GM18507 (cell line): ENCODE measurements around the gene TUBGCP6.

ENCODE experiments used
- DNase-seq: peaks from one replicate; pipeline ENCODE4 v3.0.0; 2011; ENCODE audit warnings: low read depth; ENCODE audit not compliant: insufficient read length; ENCODE audit errors: extremely low spot score
- FAIRE-seq: peaks from 2 replicates; lab custom pipeline; 2011; peaks lifted over from hg19 to GRCh38; lab: Jason Lieb, UNC

The TUBGCP6 gene

GRCh38 chr22:50236731-50237409 lies 8.0 kb downstream of the TUBGCP6 start:
- FAIRE-seq (peak; percentile 76), DNase-seq (no peak)

DNA sequence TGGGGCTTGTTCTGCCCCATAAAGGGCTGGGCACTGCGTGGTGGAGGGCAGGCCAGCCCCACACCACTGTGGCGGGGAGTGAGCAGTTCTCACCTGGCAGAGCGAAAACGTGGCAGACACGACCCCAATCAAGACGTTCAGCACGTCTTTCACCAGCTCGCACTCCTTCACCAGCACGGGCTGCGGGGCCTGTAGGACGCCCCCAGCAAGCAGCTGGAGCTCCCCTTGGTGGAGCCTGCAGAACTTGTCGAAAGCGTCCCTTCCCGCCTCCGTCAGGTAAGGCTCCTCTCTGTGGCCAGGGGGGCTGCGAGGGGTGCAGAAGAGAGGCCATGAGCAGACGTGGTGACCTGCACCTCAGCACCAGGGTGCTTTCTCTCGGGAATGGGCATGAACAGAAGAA lies 11.6 kb downstream of the TUBGCP6 start:
- no peak for DNase-seq
- no peak for FAIRE-seq

- FAIRE-seq: no peak
- DNase-seq: no peak
Observed at GRCh38 chr22:50232481-50233151, 12.2 kb downstream of the TUBGCP6 start.

DNA sequence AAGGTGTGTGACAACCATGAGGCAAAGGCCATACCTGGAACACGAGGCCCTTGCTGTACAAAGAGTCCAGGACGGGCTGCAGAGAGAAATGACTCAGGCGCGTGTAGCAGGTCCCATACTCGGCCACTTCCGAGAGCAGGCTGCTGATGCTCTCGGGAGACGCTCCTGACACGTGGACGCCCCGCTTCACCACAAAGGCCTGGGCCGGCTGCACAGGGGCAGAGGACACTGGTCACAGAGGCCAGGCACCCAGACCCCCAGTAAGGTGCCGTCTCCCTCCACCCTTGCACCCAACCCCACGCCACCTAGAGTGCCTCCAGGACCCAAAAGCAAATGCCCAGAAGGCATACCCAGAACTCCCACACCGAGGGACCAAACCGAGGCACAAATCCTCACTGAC lies 15.5 kb downstream of the TUBGCP6 start:
- DNase-seq (no peak), FAIRE-seq (no peak)

DNA sequence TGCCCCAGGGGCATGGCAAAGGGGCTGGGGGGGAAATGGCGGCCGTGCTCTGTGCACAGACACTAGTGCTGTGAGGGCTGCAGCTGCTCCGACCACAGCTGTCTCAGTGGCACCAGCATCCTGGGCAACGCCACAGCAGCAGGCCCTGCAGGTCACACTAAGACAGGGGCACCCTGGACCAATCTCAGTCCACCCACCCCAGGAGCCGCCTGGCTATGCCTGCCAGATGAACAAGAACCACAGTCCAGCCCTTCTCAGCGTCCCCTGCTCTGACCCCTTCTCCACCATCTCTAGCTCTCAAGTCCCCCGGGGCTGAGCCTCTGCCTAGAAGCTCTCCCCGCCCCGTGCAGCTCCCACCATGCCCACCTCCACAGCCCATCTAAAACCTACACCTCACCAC lies 16.5 kb downstream of the TUBGCP6 start:
- DNase-seq (no peak), FAIRE-seq (no peak)

- DNase-seq (no peak), FAIRE-seq (no peak)
Observed at GRCh38 chr22:50227579-50228215, 17.1 kb downstream of the TUBGCP6 start.

DNA sequence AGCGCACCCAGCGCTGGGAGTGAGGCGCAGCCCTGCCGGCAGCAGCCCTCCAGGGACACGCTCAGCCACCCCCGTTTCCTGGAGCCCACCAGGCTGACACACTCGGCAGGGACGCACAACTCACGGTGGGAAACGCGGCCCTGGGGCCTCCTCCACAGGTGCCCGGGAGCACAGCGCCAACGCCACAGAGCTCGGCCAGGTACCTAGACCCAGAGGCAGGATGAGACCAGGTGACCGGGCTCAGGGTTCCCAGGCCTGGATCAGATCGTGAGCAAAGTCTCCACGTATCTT lies 18.0 kb downstream of the TUBGCP6 start:
- DNase-seq: no peak
- FAIRE-seq: no peak

DNA sequence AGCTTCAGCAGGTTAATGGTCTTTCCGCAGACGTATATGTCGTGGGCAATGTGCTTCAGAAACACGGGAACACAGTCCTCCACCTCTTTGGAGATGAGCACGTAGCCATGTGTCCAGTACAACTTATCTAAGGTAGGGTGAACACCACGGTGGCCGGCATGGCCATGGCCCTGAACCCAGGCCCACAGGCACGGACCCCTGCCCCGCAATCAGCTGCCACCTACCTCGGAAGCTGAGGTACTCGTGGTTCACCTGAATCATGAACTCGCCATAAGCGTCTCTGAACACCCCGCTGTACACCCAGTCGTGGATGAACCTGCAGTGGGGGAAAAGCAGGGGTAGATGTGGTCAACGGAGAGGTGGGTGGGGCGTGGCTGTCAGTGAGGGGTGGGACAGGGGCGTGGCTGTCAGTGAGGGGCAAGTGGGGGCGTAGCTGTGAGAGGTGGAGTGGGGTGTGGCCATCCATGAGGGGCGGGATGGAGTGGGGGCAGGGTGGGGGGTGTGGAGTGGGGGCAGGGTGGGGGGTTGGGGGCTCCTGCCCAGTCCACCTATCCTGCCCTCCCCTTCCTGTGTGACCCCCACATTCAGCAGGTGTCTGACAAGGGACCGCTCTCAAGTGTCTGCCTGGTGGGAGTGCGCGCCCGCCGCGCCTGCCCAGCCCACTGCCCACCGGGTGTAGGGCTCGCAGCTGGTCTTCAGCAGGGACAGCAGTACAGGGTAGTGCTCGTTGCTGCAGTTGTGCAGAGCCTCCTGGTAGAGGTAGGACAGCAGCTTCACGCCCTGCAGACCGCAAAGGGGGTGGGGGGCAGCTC lies 18.6 kb downstream of the TUBGCP6 start:
- FAIRE-seq: no peak
- DNase-seq: no peak

GRCh38 chr22:50225200-50225969 lies 19.4 kb downstream of the TUBGCP6 start:
- DNase-seq (no peak), FAIRE-seq (no peak)

DNA sequence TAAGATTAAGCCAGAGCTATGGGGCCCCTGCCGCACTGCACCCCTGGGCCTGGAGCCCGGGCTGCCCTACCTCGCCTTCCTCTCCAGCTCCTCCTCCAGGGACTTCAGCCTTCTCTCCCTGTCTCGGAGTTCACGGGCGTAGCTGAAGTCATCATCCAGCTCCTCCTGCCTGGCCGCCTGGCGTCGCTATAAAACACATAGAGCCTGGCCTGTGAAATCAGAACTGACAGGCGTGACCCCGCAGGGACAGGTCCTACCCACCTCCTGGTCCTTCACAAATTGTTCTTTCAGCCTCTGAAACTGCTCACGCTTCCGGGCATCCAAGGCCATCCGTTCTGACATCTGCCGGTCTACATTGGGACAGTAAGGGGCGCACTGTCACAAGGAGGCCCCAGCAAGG lies 20.8 kb downstream of the TUBGCP6 start:
- no peak for FAIRE-seq
- no peak for DNase-seq

GRCh38 chr22:50222508-50222907 lies 22.3 kb downstream of the TUBGCP6 start:
- FAIRE-seq (no peak), DNase-seq (no peak)

DNA sequence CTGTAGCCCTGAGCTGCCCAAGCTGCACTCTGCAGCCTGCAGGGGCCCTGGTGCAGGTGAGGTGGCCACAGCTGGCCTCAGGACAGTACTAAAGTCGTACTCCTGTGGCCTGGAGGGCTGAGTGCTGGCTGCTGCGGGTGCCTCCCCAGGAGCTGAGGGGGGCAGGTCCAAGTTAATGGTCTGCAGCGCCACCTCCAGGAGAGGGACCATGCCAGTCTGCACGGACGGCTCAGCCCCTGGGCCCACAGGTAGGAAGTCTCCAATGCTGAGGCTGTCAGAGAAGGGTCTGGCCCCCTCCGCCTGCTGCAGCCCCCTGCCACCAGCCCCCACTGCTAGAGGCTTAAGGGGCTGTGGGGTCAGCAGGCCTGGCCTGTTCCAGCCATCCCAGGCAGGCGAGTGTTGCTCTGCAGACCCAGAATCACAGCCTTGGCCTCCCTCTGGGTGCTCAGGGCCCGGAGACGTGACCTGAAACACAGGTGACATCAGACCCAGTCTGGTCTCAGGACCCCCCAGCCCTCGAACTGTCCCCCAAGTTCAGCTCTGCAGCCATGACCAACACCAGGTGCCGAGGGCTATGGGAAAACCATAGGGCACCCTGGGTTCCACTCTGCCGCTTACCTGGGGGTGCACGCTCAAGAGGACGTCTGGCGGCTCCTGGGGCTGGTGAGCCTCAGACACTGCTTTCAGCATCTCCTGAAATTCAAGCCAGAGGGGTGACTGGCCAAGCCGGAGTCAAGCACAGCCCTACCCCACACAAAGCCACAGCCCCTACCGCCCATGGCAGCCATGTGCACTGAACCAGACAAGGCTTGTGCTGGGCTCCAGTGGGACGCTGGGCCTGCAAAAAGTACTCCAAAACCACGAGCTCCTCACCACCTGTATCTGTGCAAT lies 23.2 kb downstream of the TUBGCP6 start:
- DNase-seq: no peak
- no peak for FAIRE-seq

- FAIRE-seq (no peak), DNase-seq (no peak)
Observed at GRCh38 chr22:50220603-50221409, 24.0 kb downstream of the TUBGCP6 start.

DNA sequence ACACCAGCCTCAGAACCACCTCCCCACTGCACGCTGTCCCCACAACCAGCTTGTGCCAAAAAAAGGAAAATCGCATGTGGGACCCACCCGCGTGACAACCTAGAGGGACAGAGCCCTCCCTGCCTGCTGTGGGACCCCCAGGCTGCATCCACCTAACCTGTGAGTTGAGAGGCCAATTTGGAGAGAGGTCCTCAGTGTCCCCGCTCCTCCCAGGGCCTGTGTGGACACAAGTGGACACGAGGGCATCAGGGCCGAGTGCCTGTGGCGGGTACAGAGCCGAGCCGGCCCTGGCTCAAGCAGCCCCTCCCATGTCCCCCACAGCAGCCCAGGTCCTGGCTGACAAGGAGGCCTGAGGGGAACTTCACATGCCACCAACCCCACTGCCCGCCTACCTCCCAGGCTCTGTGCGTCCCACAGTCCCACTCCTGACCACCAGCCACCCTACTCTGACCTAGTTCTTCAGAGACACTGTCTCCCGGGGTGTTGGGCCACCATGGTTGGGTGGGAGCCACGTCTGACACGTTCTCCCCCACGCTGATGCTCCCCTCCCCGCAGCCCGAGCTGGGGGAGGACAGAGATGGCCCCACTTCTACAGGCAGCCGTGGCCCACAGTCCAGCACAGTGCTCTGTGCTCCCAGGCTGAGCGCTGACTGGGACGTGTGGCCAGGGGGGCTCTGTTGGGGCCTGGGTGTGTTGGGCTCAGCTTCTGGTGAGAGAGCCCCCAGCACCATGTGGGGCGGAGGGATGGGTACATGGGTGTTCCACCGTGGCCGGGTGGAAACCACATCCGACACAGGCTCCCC lies 24.8 kb downstream of the TUBGCP6 start:
- no peak for FAIRE-seq
- no peak for DNase-seq

DNA sequence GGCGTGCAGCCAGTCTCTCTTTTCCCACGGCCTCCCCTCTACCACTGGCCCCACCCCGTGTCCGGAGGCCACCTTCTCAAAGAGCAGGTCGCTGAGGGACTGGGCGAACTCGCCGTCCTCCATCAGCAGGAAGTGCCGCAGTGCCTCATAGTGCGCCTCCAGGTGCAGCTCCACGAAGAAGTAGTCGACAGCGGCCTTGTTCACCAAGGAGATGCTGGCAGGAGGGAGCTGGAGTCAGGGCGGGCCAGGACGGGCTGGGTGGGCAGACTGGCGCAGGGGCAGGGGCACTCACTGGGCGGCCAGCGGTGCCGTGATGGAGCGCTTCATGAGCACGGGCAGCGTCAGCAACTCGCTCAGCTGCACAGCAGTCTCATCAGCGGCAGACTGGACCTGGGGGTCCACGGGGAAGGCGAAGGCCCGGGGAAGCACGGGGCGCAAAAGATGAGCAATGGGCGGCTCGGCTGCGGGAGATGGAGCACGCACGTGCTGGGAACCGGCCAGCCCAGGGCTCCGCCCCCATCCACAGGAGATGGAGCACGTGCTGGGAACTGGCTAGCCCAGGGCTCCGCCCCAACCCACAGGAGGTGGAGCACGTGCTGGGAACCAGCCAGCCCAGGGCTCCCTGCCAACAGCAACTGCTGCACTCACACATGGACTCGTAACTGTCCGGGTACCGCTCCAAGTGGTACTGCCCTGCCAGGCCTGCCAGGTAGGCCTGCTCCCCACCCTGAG lies 25.7 kb downstream of the TUBGCP6 start:
- DNase-seq (no peak), FAIRE-seq (no peak)

GRCh38 chr22:50218153-50218995 lies 26.4 kb downstream of the TUBGCP6 start:
- DNase-seq (no peak), FAIRE-seq (no peak)
